Spinal cord (tissue), 10 donors: ENCODE results near the gene GPR4. TPM values are rescaled to one million over a fixed set of nuclear protein-coding genes. Genes with fewer than 3 reads are reported as not detected.
A peak's percentile ranks its signal among the peaks of the same experiment; 100 is the strongest.

Experiments
- DNase-seq, 6 donors: peaks; one replicate each; pipeline versions ENCODE4 v3.0.0 to v3.0.0-alpha.2; 2013 to 2015; ENCODE audit warnings: low spot score in 6 of 6, low read depth in 4 of 6
- H3K27ac ChIP-seq: one replicate; pipeline ENCODE4 v1.5.1; 2013; ENCODE audit warnings: low read depth, low read length, control low read depth
- H3K27me3 ChIP-seq: one replicate; pipeline ENCODE4 v1.6.1; 2013; ENCODE audit warnings: low read length; ENCODE audit not compliant: control insufficient read depth, insufficient read depth
- H3K36me3 ChIP-seq: one replicate; pipeline ENCODE4 v1.6.1; 2013; ENCODE audit warnings: low read length; ENCODE audit not compliant: control insufficient read depth, insufficient read depth
- H3K4me1 ChIP-seq: one replicate; pipeline ENCODE4 v1.6.1; 2013; ENCODE audit warnings: low read length; ENCODE audit not compliant: control insufficient read depth, insufficient read depth
- H3K4me3 ChIP-seq: one replicate; pipeline ENCODE4 v1.5.1; 2013; ENCODE audit warnings: low read depth, low read length, control low read depth
- H3K9me3 ChIP-seq: one replicate; pipeline ENCODE4 v1.6.1; 2013; ENCODE audit warnings: low read length; ENCODE audit not compliant: control insufficient read depth, insufficient read depth
- WGBS: methylation state at CpG from one replicate; pipeline ENCODE4 v1.1.5; 2013; ENCODE audit warnings: missing lambda C conversion rate; ENCODE audit not compliant: insufficient coverage; 5-methylcytosine and 5-hydroxymethylcytosine counted together
- long read RNA-seq, 4 donors: transcript quantifications; one replicate each; lab custom pipeline, GENCODE V29; 2026
- polyA plus RNA-seq, 2 donors: library from polyadenylated mRNA; unstranded; fragments of 120-200 nt; gene quantifications; one replicate each; pipeline ENCODE4 v1.2.1, GENCODE V29; 2013; ENCODE audit not compliant: insufficient read length in 2 of 2
- total RNA-seq, 2 donors: library from RNA; depleted of rRNA in 1 of 2; stranded (reverse); fragments of 120-200 nt in 1 of 2; fragments of >200 nt in 1 of 2; gene quantifications; one replicate each; pipeline versions ENCODE4 v1.2.3 to v1.2.4, GENCODE V29; 2013 to 2014
- donor health status: healthy.

GPR4 gene
- total RNA-seq, result 1 to 10 TPM in 1 of 2 donors, under 1 TPM in 1; 0.30 to 1.2 TPM
- 1 to 10 TPM; 1.7 to 3.1 TPM for polyA plus RNA-seq
- long read RNA-seq, donor 1, result 0 reads
- long read RNA-seq, donor 2, partial matches to known transcripts, result 0 of 1 reads
- long read RNA-seq, donor 2, other reads (novel, unspliced or antisense), result 0 of 1 reads
- long read RNA-seq, donor 3, partial matches to known transcripts, result 0 of 1 reads
- long read RNA-seq, donor 3, other reads (novel, unspliced or antisense), result 0 of 1 reads
- long read RNA-seq, donor 4, partial matches to known transcripts, result 0 of 1 reads
- long read RNA-seq, donor 4, other reads (novel, unspliced or antisense), result 0 of 1 reads

DNA sequence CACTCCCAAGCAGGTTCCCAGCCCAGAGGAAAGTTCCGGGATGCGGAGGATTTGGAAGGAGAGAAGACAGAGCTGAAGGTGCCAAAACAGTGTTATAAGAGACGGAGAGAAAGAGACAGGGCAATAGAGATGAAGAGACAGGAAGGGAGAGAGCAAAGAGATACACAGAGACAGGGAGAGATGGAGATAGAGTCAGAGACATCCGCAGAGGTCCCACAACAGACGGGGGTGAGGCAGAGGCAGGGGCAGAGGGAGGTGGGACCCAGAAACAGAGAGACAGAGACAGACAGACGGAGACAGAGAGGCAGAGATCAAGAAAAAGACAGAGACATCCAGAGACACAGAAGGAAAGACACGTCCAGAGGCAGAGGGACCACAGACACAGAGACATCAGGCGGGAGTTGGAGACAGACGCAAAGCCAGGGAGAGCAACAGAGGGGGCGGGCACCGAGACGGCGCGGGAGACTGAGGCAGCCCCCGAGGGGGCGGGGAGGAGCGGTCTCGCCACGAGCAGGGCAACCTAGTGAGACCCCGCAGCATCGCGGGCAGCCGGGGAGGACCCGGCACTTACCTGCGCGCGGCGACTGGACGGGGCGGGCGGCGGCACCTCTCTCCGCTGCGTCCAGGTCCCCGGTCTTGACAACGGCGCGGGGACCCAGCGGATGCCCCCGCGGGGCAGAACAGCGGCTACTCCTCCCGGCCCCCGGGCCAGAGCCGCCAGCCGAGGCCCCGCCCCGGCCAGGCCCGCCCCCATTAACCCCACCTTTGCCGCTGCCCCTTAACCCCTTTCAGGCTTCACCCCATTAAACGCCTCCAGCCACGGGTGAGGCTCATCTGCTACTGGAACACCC, at the start of gene GPR4:
GPR4 (minus strand) TSS at position 689 of the 851 bp plus-strand sequence. CDS start 10,346 bp downstream, outside the sequence.
- peaks cover 15% of the 10 kb centered on the region for H3K4me1 ChIP-seq
- WGBS, result 2% methylated on average over 49 of the region's 52 CpGs
- H3K4me3 ChIP-seq, result peak within 1 kb of the TSS; percentile 22
- H3K9me3 ChIP-seq, result no peaks in the 10 kb centered on the region
- DNase-seq, result no peak
- H3K27me3 ChIP-seq, result peaks cover 66% of the 10 kb centered on the region
- H3K27ac ChIP-seq, result peak within 1 kb of the TSS; percentile 8
- no peaks in the 10 kb centered on the region for H3K36me3 ChIP-seq

DNA sequence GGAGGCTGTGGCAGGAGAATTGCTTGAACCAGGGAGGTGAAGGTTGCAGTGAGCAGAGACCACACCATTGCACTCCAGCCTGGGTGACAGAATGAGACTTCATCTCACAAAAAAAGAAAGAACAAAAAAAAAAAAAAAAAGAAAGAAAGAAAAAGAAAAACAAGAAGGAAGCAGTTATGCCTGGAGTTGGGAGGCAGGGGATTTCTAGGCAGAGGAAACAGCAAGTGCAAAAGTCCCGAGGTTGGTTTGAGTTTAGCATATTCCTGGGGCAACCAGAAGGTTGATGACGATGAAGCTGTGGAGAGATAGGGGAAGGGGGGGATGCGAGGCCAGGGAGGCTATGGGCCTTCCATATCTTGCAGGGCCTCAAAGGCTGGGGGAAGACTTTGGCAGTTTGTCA, 48.7 kb upstream of the GPR4 start:
- 73% methylated on average over 2 of the region's 3 CpGs for WGBS
- H3K27ac ChIP-seq, result no peak overlapping the region
- no peak for DNase-seq

DNA sequence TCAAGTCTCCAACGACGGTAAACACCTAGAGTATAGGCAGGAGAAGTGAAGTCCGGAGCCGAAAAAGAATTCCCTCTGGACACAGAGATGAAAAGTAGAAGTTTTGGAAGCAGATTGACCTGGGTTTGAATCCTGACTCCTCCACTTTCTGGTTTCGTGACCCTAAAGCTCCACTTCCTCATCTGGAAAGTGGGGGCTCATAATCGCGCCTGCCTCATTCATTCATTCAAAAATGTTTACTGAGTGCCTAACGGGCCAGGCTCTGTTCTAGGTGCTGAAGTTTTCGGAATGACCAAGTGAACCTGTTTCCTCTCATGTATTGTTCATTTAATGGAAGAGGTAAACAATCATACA, 44.3 kb upstream of the GPR4 start:
- Histone ChIP-seq H3K9me3 (no peaks in the 10 kb centered on the region), H3K27me3 (peaks cover 2% of the 10 kb centered on the region), H3K4me1 (peaks cover 50% of the 10 kb centered on the region), H3K36me3 (peaks cover 10% of the 10 kb centered on the region), H3K27ac (no peak overlapping the region), H3K4me3 (peak overlapping the region; percentile 45)
- DNase-seq, result no peak
- 29% methylated on average over 6 of the region's 9 CpGs for WGBS

More for the DNA sequence above, 48.7 kb upstream of the GPR4 start:
- Histone ChIP-seq H3K4me3 (no peak overlapping the region), H3K4me1 (peaks cover 7% of the 10 kb centered on the region), H3K27me3 (no peaks in the 10 kb centered on the region), H3K36me3 (no peaks in the 10 kb centered on the region), H3K9me3 (no peaks in the 10 kb centered on the region)

DNA sequence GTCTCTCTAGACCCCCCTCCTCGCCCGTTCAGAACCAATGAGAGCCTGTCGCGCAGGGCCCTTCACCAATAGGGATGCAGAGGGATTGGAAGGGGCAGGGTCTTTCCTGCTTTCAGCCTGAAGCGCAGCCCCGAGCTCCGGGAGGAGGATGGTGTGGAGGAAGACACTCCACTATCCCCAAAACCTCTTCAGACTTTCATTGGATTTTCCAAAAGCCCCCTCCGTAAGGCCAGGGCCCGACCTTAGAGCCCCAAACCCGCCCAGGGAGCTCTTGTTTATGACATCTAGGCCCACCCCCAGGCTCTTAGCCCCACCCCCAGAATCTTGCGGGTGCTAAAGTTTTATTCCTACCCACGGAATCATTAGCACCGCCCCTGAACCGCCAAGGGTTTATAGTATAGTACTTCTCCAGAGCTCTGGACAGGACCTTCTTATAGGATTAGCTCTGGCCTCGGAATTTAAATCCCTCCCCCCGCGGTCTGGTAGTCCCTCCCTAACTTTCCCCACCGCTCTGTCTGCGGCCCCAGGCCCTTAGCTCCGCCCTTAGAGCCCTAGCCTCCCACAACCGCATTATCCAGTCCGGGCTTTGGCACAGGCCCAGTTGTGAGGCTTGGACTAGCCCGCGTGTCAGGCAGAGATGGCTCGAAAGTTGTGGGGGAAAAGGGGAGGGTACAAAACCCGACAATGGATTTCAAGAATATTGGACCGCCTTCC, 43.8 kb upstream of the GPR4 start:
- H3K9me3 ChIP-seq, result no peaks in the 10 kb centered on the region
- H3K4me1 ChIP-seq, result peaks cover 54% of the 10 kb centered on the region
- H3K4me3 ChIP-seq, result peak overlapping the region; percentile 45
- peak; percentile 84 to 99 (median 92) for DNase-seq
- peaks cover 2% of the 10 kb centered on the region for H3K27me3 ChIP-seq
- WGBS, result 0% methylated on average over 12 of the region's 27 CpGs
- peak overlapping the region; percentile 69 for H3K27ac ChIP-seq
- peaks cover 13% of the 10 kb centered on the region for H3K36me3 ChIP-seq

DNA sequence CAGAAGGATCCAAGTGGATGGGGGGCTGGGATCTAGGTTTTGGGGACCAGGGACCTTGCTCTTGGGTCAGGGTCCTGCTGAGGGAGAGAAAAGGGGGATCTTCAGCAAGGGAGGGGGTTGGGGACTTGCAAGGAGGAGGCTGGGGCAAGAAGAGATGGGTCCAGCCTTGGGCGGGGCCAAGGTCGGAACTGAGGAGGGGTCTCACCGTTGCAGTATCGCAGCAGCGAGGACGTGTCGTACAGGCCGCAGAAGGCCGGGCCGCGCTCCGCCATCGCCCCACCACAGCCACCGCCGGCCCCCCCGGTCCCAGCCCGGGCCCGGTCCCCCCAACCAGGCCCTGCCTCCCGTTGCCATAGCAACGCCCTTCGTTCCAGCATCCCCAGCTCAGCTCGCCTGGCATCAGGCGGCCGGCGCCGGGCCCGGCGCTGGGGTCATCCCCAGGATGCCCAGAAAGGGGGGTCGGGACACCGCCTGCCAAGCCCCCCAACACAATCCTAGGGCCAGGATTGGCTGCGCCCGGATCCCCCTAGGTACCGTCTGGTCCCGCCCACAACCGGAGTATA, 43.1 kb upstream of the GPR4 start:
- Histone ChIP-seq H3K4me1 (peaks cover 54% of the 10 kb centered on the region), H3K36me3 (peaks cover 19% of the 10 kb centered on the region), H3K4me3 (peak overlapping the region; percentile 45), H3K27ac (peak overlapping the region; percentile 69), H3K27me3 (peaks cover 2% of the 10 kb centered on the region), H3K9me3 (no peaks in the 10 kb centered on the region)
- WGBS, result 1% methylated on average over 32 of the region's 35 CpGs
- no peak for DNase-seq

DNA sequence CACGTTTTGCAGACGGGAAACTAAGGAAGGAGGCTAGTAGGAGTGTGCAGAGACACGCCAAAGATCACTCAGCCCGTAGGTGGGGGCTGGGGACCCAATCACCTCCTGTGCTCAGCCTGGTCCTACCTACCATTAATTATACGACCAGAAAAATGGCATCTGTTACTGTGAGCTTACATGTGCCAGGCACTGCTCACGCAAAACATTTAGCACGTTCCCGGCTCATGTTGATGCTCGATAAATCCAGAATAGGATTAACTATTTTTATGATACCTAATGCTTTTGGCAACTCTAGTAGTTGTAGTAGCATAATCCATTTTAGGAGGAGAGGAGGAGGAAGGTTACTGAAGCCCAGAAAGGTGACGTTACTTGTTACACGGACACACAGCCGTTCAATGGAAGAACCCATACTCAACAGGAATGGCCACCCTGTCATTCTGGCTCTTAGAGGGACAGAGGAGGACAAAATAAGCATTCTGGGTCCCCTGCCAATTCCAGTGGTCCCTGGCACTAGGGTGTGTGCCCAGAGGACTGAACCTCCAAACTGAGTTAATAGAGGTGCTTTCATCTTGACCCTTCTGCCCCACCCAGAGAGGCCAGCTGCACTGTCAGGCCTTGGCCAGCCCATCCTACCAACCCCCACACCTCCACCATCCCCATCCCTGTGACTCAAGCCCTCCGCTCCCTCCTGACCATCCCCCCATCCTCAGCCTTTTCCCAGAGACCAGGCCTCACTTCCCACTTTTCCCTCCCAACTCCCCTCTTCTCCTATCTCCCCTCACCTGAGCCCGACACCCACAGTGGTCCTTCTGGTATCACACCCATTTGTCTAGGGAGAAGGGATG, 42.1 kb upstream of the GPR4 start:
- Histone ChIP-seq H3K4me1 (peaks cover 55% of the 10 kb centered on the region), H3K27me3 (peaks cover 2% of the 10 kb centered on the region), H3K4me3 (peak overlapping the region; percentile 45), H3K9me3 (no peaks in the 10 kb centered on the region), H3K27ac (peak overlapping the region; percentile 69), H3K36me3 (peaks cover 28% of the 10 kb centered on the region)
- WGBS, result 21% methylated on average over 6 of the region's 14 CpGs
- DNase-seq, result peak in 1 of 6 donors; percentile 6

DNA sequence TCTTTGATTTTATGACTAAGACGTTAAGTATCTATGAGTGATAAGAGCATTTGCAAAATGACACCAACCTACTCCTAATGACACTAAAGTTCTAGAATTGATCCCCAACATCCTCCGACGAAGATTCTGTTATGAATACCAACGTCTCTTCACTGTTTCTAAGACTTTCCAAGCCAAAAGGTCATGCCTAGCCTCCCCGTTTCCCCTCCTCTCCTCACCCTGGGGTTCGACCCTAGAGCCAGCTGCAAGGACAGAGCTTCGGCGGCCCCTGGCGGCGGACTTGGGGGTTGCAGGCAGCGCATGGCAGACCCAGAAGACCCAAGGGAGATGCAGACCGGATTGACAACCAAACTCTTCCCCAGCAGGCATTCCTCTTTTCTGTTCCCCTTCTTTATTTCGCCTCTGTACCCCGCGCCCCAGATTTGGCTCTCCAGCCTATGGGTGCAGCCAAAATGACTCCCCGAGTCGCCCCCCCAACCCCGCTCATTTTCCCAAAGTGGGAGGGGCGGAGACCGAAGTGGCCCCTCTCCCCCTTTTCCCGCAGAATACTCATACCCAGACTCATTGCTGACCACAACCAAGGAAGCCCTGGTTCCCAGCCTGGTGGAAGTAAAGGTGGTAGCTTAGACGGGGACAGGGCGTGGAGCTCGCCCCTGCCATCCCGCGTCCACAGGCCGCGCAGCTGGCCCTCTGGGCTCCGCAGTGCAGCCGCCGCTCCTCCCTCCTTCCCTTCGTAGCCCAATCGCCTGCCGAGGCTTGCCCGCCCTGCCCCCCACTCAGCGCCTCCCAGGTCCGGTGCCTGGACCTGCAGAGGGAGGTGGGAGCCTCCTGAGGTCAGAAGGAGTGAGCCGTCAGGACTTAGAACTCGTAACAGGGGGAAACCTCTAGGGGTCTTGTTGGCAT, 41.3 kb upstream of the GPR4 start:
- H3K4me1 ChIP-seq, result peaks cover 63% of the 10 kb centered on the region
- WGBS, result 2% methylated on average over 30 of the region's 39 CpGs
- H3K4me3 ChIP-seq, result peak overlapping the region; percentile 32

More for the DNA sequence above, 41.3 kb upstream of the GPR4 start:
- H3K9me3 ChIP-seq, result no peaks in the 10 kb centered on the region
- DNase-seq, result peak; percentile 51 to 95 (median 73)
- H3K36me3 ChIP-seq, result peaks cover 32% of the 10 kb centered on the region
- peaks cover 2% of the 10 kb centered on the region for H3K27me3 ChIP-seq
- H3K27ac ChIP-seq, result no peak overlapping the region
